CD14-positive monocyte (primary cell): ENCODE measurements around the gene NLK. TPM values are rescaled to one million over a fixed set of nuclear protein-coding genes. Genes with fewer than 3 reads are reported as not detected.
A peak's percentile ranks its signal among the peaks of the same experiment; 100 is the strongest.
"Not testable (repeated sequence)": the region's sequence is repeated elsewhere in the genome, so short reads cannot be mapped to it uniquely, and the experiment has no call there.

Experiments
- DNase-seq, 3 donors: peaks; one replicate each; pipeline ENCODE4 v3.0.0-alpha.2; 2011 to 2022
- H2AFZ ChIP-seq: 2 replicates; pipeline ENCODE4 v1.6.0; 2012; ENCODE audit warnings: mild to moderate bottlenecking, low read depth, low read length, inconsistent platforms; ENCODE audit not compliant: insufficient read depth, poor library complexity, severe bottlenecking
- H3K27ac ChIP-seq, 2 donors: 1 replicate in 1 of 2; 2 replicates in 1 of 2; pipeline ENCODE4 v1.5.1; 2012 to 2013; ENCODE audit warnings: low read length in 2 of 2, control low read depth in 1 of 2, inconsistent platforms in 1 of 2, low read depth in 1 of 2, mild to moderate bottlenecking in 1 of 2
- H3K27me3 ChIP-seq, 2 donors: one replicate each; pipeline versions ENCODE4 v1.6.0 to v1.6.1; 2011 to 2013; ENCODE audit warnings: low read length in 2 of 2; ENCODE audit not compliant: control insufficient read depth in 2 of 2, insufficient read depth in 2 of 2
- H3K36me3 ChIP-seq, 2 donors: replicated peaks in 1 of 2; 1 replicate in 1 of 2; 2 replicates in 1 of 2; pipeline versions ENCODE4 v1.5.1 to v1.6.1; 2012 to 2013; ENCODE audit warnings: low read length in 2 of 2, control low read depth in 1 of 2, inconsistent platforms in 1 of 2, mild to moderate bottlenecking in 1 of 2; ENCODE audit not compliant: insufficient read depth in 2 of 2, control insufficient read depth in 1 of 2
- H3K4me1 ChIP-seq, 2 donors: 1 replicate in 1 of 2; 2 replicates in 1 of 2; pipeline versions ENCODE4 v1.5.1 to v1.6.1; 2012 to 2013; ENCODE audit warnings: low read length in 2 of 2, control low read depth in 1 of 2, inconsistent platforms in 1 of 2, mild to moderate bottlenecking in 1 of 2, moderate library complexity in 1 of 2; ENCODE audit not compliant: insufficient read depth in 2 of 2, control insufficient read depth in 1 of 2
- H3K4me2 ChIP-seq: replicated peaks from 2 replicates; pipeline ENCODE3; 2012; ENCODE audit warnings: low read length, moderate library complexity, mild to moderate bottlenecking; ENCODE audit not compliant: poor library complexity, severe bottlenecking; ENCODE audit errors: extremely low read depth
- H3K4me3 ChIP-seq, 3 experiments: fragments of 200-600 bp in 1 of 3; sonication (generic) in 1 of 3; replicated peaks in 1 of 3; 1 replicate in 2 of 3; 2 replicates in 1 of 3; pipeline ENCODE4 v1.5.1; 2011 to 2013; ENCODE audit warnings: low read length in 3 of 3, mild to moderate bottlenecking in 3 of 3, control low read depth in 2 of 3, low read depth in 2 of 3, inconsistent platforms in 1 of 3, moderate library complexity in 1 of 3
- H3K79me2 ChIP-seq: 2 replicates; pipeline ENCODE4 v1.6.0; 2012; ENCODE audit warnings: mild to moderate bottlenecking, control low read depth, inconsistent platforms, low read length, moderate library complexity; ENCODE audit not compliant: insufficient read depth
- H3K9ac ChIP-seq: 2 replicates; pipeline ENCODE4 v1.6.0; 2017; ENCODE audit warnings: low read length, mild to moderate bottlenecking; ENCODE audit not compliant: insufficient read depth, poor library complexity, severe bottlenecking
- H3K9me3 ChIP-seq, 2 donors: replicated peaks in 1 of 2; 1 replicate in 1 of 2; 2 replicates in 1 of 2; pipeline versions ENCODE4 v1.5.1 to v1.6.1; 2012 to 2013; ENCODE audit warnings: low read length in 2 of 2, control low read depth in 1 of 2; ENCODE audit not compliant: control insufficient read depth in 1 of 2, insufficient read depth in 1 of 2
- H4K20me1 ChIP-seq: 2 replicates; pipeline ENCODE4 v1.6.0; 2012; ENCODE audit warnings: mild to moderate bottlenecking, low read length, control low read depth, moderate library complexity; ENCODE audit not compliant: insufficient read depth
- H3K27ac Mint-ChIP-seq, 7 donors: one replicate each; pipeline ENCODE4 v1.8.0; 2020; ENCODE audit warnings: mild to moderate bottlenecking in 7 of 7, mixed read lengths in 7 of 7, moderate library complexity in 6 of 7, inconsistent platforms in 2 of 7
- H3K27me3 Mint-ChIP-seq, 3 donors: one replicate each; pipeline ENCODE4 v1.8.0; 2021 to 2022; ENCODE audit warnings: low read depth in 3 of 3, mild to moderate bottlenecking in 3 of 3, mixed read lengths in 3 of 3, moderate library complexity in 3 of 3, inconsistent platforms in 1 of 3
- H3K36me3 Mint-ChIP-seq, 2 donors: one replicate each; pipeline ENCODE4 v1.8.0; 2020; ENCODE audit warnings: mixed read lengths in 2 of 2, inconsistent platforms in 1 of 2, mild to moderate bottlenecking in 1 of 2
- H3K4me1 Mint-ChIP-seq: one replicate; pipeline ENCODE4 v1.8.0; 2020; ENCODE audit warnings: mild to moderate bottlenecking, mixed read lengths
- H3K4me3 Mint-ChIP-seq, 2 donors: one replicate each; pipeline ENCODE4 v1.8.0; 2020; ENCODE audit warnings: mild to moderate bottlenecking in 2 of 2, mixed read lengths in 2 of 2, moderate library complexity in 1 of 2
- H3K9me3 Mint-ChIP-seq, 7 donors: one replicate each; pipeline ENCODE4 v1.8.0; 2020 to 2022; ENCODE audit warnings: mixed read lengths in 7 of 7, mild to moderate bottlenecking in 6 of 7, moderate library complexity in 6 of 7, inconsistent platforms in 2 of 7
- CTCF ChIP-seq: fragments of 200-600 bp; IDR thresholded peaks from one replicate; pipeline ENCODE4 v1.8.0; 2022; ENCODE audit warnings: antibody characterized with exemption, mild to moderate bottlenecking
- WGBS: methylation state at CpG from one replicate; pipeline ENCODE4 v1.1.5; 2013; ENCODE audit warnings: missing lambda C conversion rate; ENCODE audit not compliant: insufficient coverage; 5-methylcytosine and 5-hydroxymethylcytosine counted together
- intact Hi-C, 2 donors: fragments of 100-400 bp; cut with micrococcal nuclease; formaldehyde crosslinking; loops; one replicate each; pipeline versions ENCODE4 v1.15.0 to v1.15.1; 2023
- polyA plus RNA-seq, 3 donors: library from polyadenylated mRNA; depleted of rRNA in 1 of 3; unstranded in 2 of 3; stranded (reverse) in 1 of 3; fragments of 300-500 nt in 2 of 3; fragments of >200 nt in 1 of 3; fragmentation: Illumina TruSeq in 2 of 3; gene quantifications; 1 replicate in 2 of 3; 2 replicates in 1 of 3; pipeline ENCODE4 v1.2.3, GENCODE V29; 2012 to 2021

NLK gene
- polyA plus RNA-seq, 3 donors = 1.7 to 6.5 (median 2.0) TPM

- H3K27ac Mint-ChIP-seq = peak overlapping the region in 2 of 7 donors; percentile 12 to 49
- H3K4me2 ChIP-seq, H3K4me3 Mint-ChIP-seq, H3K9ac ChIP-seq, H3K9me3 ChIP-seq, H3K79me2 ChIP-seq, H3K4me1 Mint-ChIP-seq, DNase-seq, H3K9me3 Mint-ChIP-seq, H3K27ac ChIP-seq, H3K36me3 Mint-ChIP-seq, H3K4me3 ChIP-seq, H2AFZ ChIP-seq, H3K4me1 ChIP-seq, H3K36me3 ChIP-seq, H4K20me1 ChIP-seq: not testable (repeated sequence)
- peak; percentile 65 for TF ChIP-seq CTCF
- intact Hi-C loops = loop anchor here in 1 of 2 donors (10.0 kb wide), 1 partner anchor 182 kb away; no protein-coding TSS in a partner anchor
- H3K27me3 ChIP-seq = peaks cover 19 to 28% of the 10 kb centered on the region in 2 donors
- WGBS = 79% methylated on average over 11 of the region's 21 CpGs
- H3K27me3 Mint-ChIP-seq = peaks cover 34 to 37% (median 36%) of the 10 kb centered on the region in 3 donors
Observed at GRCh38 chr17:28232966-28233870, 190.7 kb downstream of the NLK start.

- H3K27me3 ChIP-seq = peaks cover 10 to 19% of the 10 kb centered on the region in 2 donors
- DNase-seq, H2AFZ ChIP-seq, H4K20me1 ChIP-seq, H3K36me3 Mint-ChIP-seq, H3K4me3 Mint-ChIP-seq, H3K9me3 ChIP-seq, H3K9me3 Mint-ChIP-seq, H3K4me3 ChIP-seq, H3K36me3 ChIP-seq, H3K27ac Mint-ChIP-seq, H3K4me1 Mint-ChIP-seq, H3K4me2 ChIP-seq, H3K27ac ChIP-seq, H3K9ac ChIP-seq, H3K79me2 ChIP-seq, H3K4me1 ChIP-seq: not testable (repeated sequence)
- peaks cover 25 to 27% (median 27%) of the 10 kb centered on the region in 3 donors for H3K27me3 Mint-ChIP-seq
- 79% methylated on average over 18 of the region's 22 CpGs for WGBS
- intact Hi-C loops = loop anchor here in 1 of 2 donors (10.0 kb wide), 1 partner anchor 181 kb away; no protein-coding TSS in a partner anchor
Observed at GRCh38 chr17:28233872-28234856, 191.7 kb downstream of the NLK start.

GRCh38 chr17:28235066-28235700, 192.7 kb downstream of the NLK start:
- peaks cover 16 to 19% (median 18%) of the 10 kb centered on the region in 3 donors for H3K27me3 Mint-ChIP-seq

More at GRCh38 chr17:28235066-28235700, 192.7 kb downstream of the NLK start:
- not testable (repeated sequence) for H3K36me3 Mint-ChIP-seq, H4K20me1 ChIP-seq, H3K79me2 ChIP-seq, H2AFZ ChIP-seq, H3K9me3 ChIP-seq, H3K4me2 ChIP-seq, H3K36me3 ChIP-seq, H3K27ac ChIP-seq, H3K9me3 Mint-ChIP-seq, H3K27me3 ChIP-seq, H3K4me1 ChIP-seq, H3K4me3 Mint-ChIP-seq, DNase-seq, H3K27ac Mint-ChIP-seq, H3K4me1 Mint-ChIP-seq, H3K9ac ChIP-seq, H3K4me3 ChIP-seq
- intact Hi-C loops = loop anchor here in 1 of 2 donors (10.0 kb wide), 1 partner anchor 180 kb away; no protein-coding TSS in a partner anchor
- 87% methylated on average over 10 of the region's 12 CpGs for WGBS
